CD4-positive, alpha-beta T cell (primary cell): Measurements from ENCODE around the gene GPR160. TPM values are rescaled to one million over a fixed set of nuclear protein-coding genes. Genes with fewer than 3 reads are reported as not detected.

Experiments used
- ATAC-seq: fragments of 200-7000 bp; cut with Tn5 transposase; one replicate; pipeline ENCODE4 v1.10.0; 2022; ENCODE audit warnings: mild to moderate bottlenecking; ENCODE audit not compliant: poor library complexity
- CTCF ChIA-PET: fragments of 350-600 bp; sonication (Branson Sonifier 250); formaldehyde crosslinking; loops from one replicate; lab custom pipeline; 2021; ENCODE audit warnings: antibody characterized with exemption, inconsistent platforms; lab: Charles Lee
- POLR2A ChIA-PET: fragments of 350-600 bp; sonication (Branson Sonifier 250); formaldehyde crosslinking; loops from one replicate; lab custom pipeline; 2021; ENCODE audit warnings: antibody characterized with exemption, inconsistent platforms; lab: Charles Lee
- DNase-seq, 14 experiments: peaks; one replicate each; pipeline ENCODE4 v3.0.0-alpha.2; 2013 to 2020; ENCODE audit warnings: mixed read lengths in 2 of 14
- H3K27ac ChIP-seq, 2 donors: one replicate each; pipeline versions ENCODE4 v1.5.1 to v1.7.0; 2013; ENCODE audit warnings: low read length in 2 of 2, low read depth in 1 of 2, mild to moderate bottlenecking in 1 of 2
- H3K27me3 ChIP-seq, 2 experiments: 1 replicate in 1 of 2; 2 replicates in 1 of 2; pipeline versions ENCODE4 v1.6.1 to v1.7.0; 2013; ENCODE audit warnings: low read length in 2 of 2, control low read depth in 1 of 2, mild to moderate bottlenecking in 1 of 2, moderate library complexity in 1 of 2; ENCODE audit not compliant: insufficient read depth in 2 of 2, control insufficient read depth in 1 of 2
- H3K36me3 ChIP-seq: one replicate; pipeline ENCODE4 v1.6.1; 2013; ENCODE audit warnings: low read length, control low read depth; ENCODE audit not compliant: insufficient read depth
- H3K4me1 ChIP-seq: one replicate; pipeline ENCODE4 v1.6.1; 2013; ENCODE audit warnings: low read length, control low read depth; ENCODE audit not compliant: insufficient read depth
- H3K4me3 ChIP-seq: one replicate; pipeline ENCODE4 v1.5.1; 2013; ENCODE audit warnings: mild to moderate bottlenecking, low read length, moderate library complexity
- H3K9me3 ChIP-seq, 2 experiments: 1 replicate in 1 of 2; 2 replicates in 1 of 2; pipeline versions ENCODE4 v1.6.1 to v1.7.0; 2013; ENCODE audit warnings: low read length in 2 of 2, mild to moderate bottlenecking in 2 of 2, control low read depth in 1 of 2, moderate library complexity in 1 of 2; ENCODE audit not compliant: control insufficient read depth in 1 of 2, insufficient read depth in 1 of 2
- H3K27ac Mint-ChIP-seq: one replicate; pipeline ENCODE4 v1.8.0; 2020; ENCODE audit warnings: mixed read lengths
- H3K27me3 Mint-ChIP-seq: one replicate; pipeline ENCODE4 v1.8.0; 2021; ENCODE audit warnings: mixed read lengths
- H3K36me3 Mint-ChIP-seq: one replicate; pipeline ENCODE4 v1.8.0; 2021; ENCODE audit warnings: low read depth, mixed read lengths
- H3K4me1 Mint-ChIP-seq: one replicate; pipeline ENCODE4 v1.8.0; 2021; ENCODE audit warnings: low read depth, mixed read lengths
- H3K4me3 Mint-ChIP-seq: one replicate; pipeline ENCODE4 v1.8.0; 2020; ENCODE audit warnings: mild to moderate bottlenecking, mixed read lengths
- H3K9me3 Mint-ChIP-seq: one replicate; pipeline ENCODE4 v1.8.0; 2020; ENCODE audit warnings: mixed read lengths
- CTCF ChIP-seq: fragments of 200-600 bp; IDR thresholded peaks from one replicate; pipeline ENCODE4 v1.8.0; 2022; ENCODE audit warnings: antibody characterized with exemption, mild to moderate bottlenecking
- intact Hi-C, 2 experiments: fragments of 100-400 bp; cut with DNase I in 1 of 2; cut with micrococcal nuclease in 1 of 2; formaldehyde crosslinking; loops; one replicate each; pipeline versions ENCODE4 v1.15.1 to v1.9.0; 2023 to 2025; cut with DNase I, micrococcal nuclease
- total RNA-seq, 174 experiments: library from RNA in 2 of 174; stranded (reverse) in 2 of 174; gene quantifications; one replicate each; pipeline ENCODE4 v1.2.3 and lab custom pipeline; 2021 to 2026

Gene GPR160
- total RNA-seq, 2 experiments from 2014 or later = 5.7 TPM

DNA sequence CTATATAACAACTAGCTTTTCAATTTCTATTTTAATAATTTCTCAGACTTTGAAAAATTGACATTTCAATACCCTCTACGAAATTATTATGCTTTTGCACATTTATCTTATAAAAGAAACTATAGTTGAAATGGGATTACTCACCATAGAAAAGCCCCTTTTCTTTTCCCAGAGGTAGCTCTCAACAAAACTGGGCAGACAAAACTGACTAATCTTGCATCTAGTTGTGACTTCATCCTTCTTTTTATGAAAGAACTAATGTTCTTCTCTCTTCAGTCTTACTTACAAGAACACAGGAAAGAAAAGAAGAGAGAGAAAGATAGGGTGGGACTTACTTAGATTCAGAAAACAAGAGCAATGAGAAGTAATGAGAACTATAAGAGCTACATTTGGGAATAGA lies 61.0 kb downstream of the GPR160 start:
- Histone ChIP-seq H3K4me1 (no peaks in the 10 kb centered on the region), H3K4me3 (no peak overlapping the region), H3K9me3 (no peaks in the 10 kb centered on the region), H3K27me3 (no peaks in the 10 kb centered on the region), H3K27ac (no peak overlapping the region), H3K36me3 (peaks cover 91% of the 10 kb centered on the region)
- no peak for TF ChIP-seq CTCF
- CTCF ChIA-PET = no interaction called here
- ATAC-seq (no peak), DNase-seq (no peak)
- intact Hi-C loops = loop anchor here in 1 of 2 experiments (5.0 kb wide), 1 partner anchor 69 kb away; no protein-coding TSS in a partner anchor
- H3K36me3 Mint-ChIP-seq = peaks cover 100% of the 10 kb centered on the region
- H3K27ac Mint-ChIP-seq = peak overlapping the region; percentile 49
- no peak overlapping the region for H3K4me3 Mint-ChIP-seq
- H3K9me3 Mint-ChIP-seq = no peaks in the 10 kb centered on the region
- H3K4me1 Mint-ChIP-seq = no peaks in the 10 kb centered on the region
- H3K27me3 Mint-ChIP-seq = no peaks in the 10 kb centered on the region
- POLR2A ChIA-PET = interaction anchor here (0.5 to 0.7 kb wide), 3 partner anchors 18 to 259 kb away, joined by 3 read pairs; partner anchors contain the start of gene SKIL

- Mint-ChIP-seq H3K9me3 (no peaks in the 10 kb centered on the region), H3K4me1 (peaks cover 4% of the 10 kb centered on the region), H3K27me3 (no peaks in the 10 kb centered on the region), H3K36me3 (peaks cover 96% of the 10 kb centered on the region), H3K4me3 (no peak overlapping the region), H3K27ac (peak overlapping the region; percentile 49)
- POLR2A ChIA-PET = interaction anchor here (1.3 kb wide), 1 partner anchor 134 kb away, joined by 4 read pairs; the partner anchor contains the start of gene SEC62
- H3K27me3 ChIP-seq = no peaks in the 10 kb centered on the region
- TF ChIP-seq CTCF = no peak
- no peaks in the 10 kb centered on the region for H3K4me1 ChIP-seq
- peaks cover 79% of the 10 kb centered on the region for H3K36me3 ChIP-seq
- no peak overlapping the region for H3K27ac ChIP-seq
- H3K4me3 ChIP-seq = no peak overlapping the region
- ATAC-seq (no peak), DNase-seq (no peak)
- CTCF ChIA-PET = no interaction called here
- intact Hi-C loops = loop anchor here (2.0 to 5.0 kb wide), 2 partner anchors 16 to 129 kb away; no protein-coding TSS in a partner anchor
- H3K9me3 ChIP-seq = no peaks in the 10 kb centered on the region
Measured at GRCh38 chr3:170100944-170101343, 63.1 kb downstream of the GPR160 start.

DNA sequence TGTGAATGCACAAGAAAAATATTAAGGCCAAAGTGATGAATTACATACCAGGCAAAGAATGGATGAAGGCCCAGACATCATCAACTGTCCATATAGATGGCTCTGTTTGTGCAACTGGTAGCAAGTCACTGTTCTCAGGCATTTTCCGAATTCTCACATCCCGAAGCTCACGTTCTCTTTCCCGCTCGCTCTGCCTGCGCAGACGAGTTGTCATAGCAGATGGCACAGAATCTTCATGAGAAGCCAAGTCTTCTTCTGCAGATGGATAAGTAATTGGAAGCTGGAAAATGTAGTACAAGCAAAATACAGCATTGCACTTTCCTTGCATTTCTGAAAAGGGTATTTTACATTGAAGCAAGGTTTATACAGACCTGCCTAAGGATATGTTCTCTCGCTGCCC lies 64.6 kb downstream of the GPR160 start:
- Histone ChIP-seq H3K27me3 (no peaks in the 10 kb centered on the region), H3K4me3 (no peak overlapping the region), H3K36me3 (peaks cover 75% of the 10 kb centered on the region), H3K4me1 (no peaks in the 10 kb centered on the region), H3K9me3 (no peaks in the 10 kb centered on the region), H3K27ac (no peak overlapping the region)
- ATAC-seq = no peak
- peaks cover 4% of the 10 kb centered on the region for H3K4me1 Mint-ChIP-seq
- H3K9me3 Mint-ChIP-seq = no peaks in the 10 kb centered on the region
- peak overlapping the region; percentile 6 for H3K27ac Mint-ChIP-seq
- POLR2A ChIA-PET = no interaction called here
- H3K36me3 Mint-ChIP-seq = peaks cover 93% of the 10 kb centered on the region
- DNase-seq = no peak
- H3K27me3 Mint-ChIP-seq = no peaks in the 10 kb centered on the region
- intact Hi-C loops = loop anchor here in 1 of 2 experiments (5.0 kb wide), 1 partner anchor 130 kb away; no protein-coding TSS in a partner anchor
- CTCF ChIA-PET = no interaction called here
- no peak overlapping the region for H3K4me3 Mint-ChIP-seq
- no peak for TF ChIP-seq CTCF
